K562 (cell line): Measurements from ENCODE around the gene CDHR2. TPM values are rescaled to one million over a fixed set of nuclear protein-coding genes. Genes with fewer than 3 reads are reported as not detected.

Experiments
- ATAC-seq: fragments of 200-7000 bp; cut with Tn5 transposase; 3 replicates; pipeline ENCODE4 v1.9.1; 2020; ENCODE audit warnings: moderate library complexity
- BruUV-seq: library from RNA; stranded (reverse); fragments of 400-500 nt; replicated peaks from 2 replicates; lab custom pipeline; 2021; lab: Mats Ljungman, UMichigan
- CTCF ChIA-PET: fragments of 300-600 bp; formaldehyde crosslinking; extraction: SDS; loops from one replicate; lab custom pipeline; 2021; ENCODE audit warnings: low intra/inter-chr PET ratio; lab: Yijun Ruan, JAX
- POLR2A ChIA-PET: fragments of 300-600, 350-650 bp; sonication (Branson Sonifier 250); formaldehyde crosslinking; extraction: SDS; loops from one replicate; lab custom pipeline; 2021; ENCODE audit warnings: antibody characterized with exemption, inconsistent platforms; lab: Yijun Ruan, JAX
- DNase-seq, 4 experiments: peaks; one replicate each; pipeline versions ENCODE4 v3.0.0 to v3.0.0-alpha.2; 2011 to 2018; ENCODE audit warnings: low spot score in 3 of 4, mixed read lengths in 3 of 4; ENCODE audit errors: extremely low read depth in 1 of 4
- FAIRE-seq: peaks from 2 replicates; lab custom pipeline; 2011; peaks lifted over from hg19 to GRCh38; lab: Jason Lieb, UNC
- H2AFZ ChIP-seq: 2 replicates; pipeline ENCODE4 v1.6.0; 2011; ENCODE audit warnings: low read depth, low read length, control low read depth, inconsistent platforms
- H3K27ac ChIP-seq: fragments of 200-600 bp; 3 replicates; pipeline ENCODE4 v1.8.0; 2011; ENCODE audit warnings: low read depth, mild to moderate bottlenecking, control low read depth, inconsistent platforms, low read length, moderate library complexity, mixed read lengths; ENCODE audit errors: extremely low read depth
- H3K27me3 ChIP-seq, 2 experiments: fragments of 300-600 bp in 1 of 2; 2 replicates in 1 of 2; 3 replicates in 1 of 2; pipeline versions ENCODE4 v1.6.0 to v1.8.0; 2011; ENCODE audit warnings: inconsistent platforms in 2 of 2, low read length in 2 of 2, mild to moderate bottlenecking in 1 of 2, mixed read lengths in 1 of 2, moderate library complexity in 1 of 2; ENCODE audit not compliant: control insufficient read depth in 2 of 2, insufficient read depth in 2 of 2
- H3K36me3 ChIP-seq: fragments of 300-600 bp; 3 replicates; pipeline ENCODE4 v1.8.0; 2011; ENCODE audit warnings: mild to moderate bottlenecking, low read length, inconsistent platforms; ENCODE audit not compliant: control insufficient read depth, insufficient read depth
- H3K4me1 ChIP-seq, 2 experiments: fragments of 200-600 bp in 1 of 2; replicated peaks in 1 of 2; 2 replicates in 1 of 2; 3 replicates in 1 of 2; pipeline versions ENCODE4 v1.5.1 to v1.8.0; 2011; ENCODE audit warnings: inconsistent platforms in 2 of 2, low read length in 2 of 2, mild to moderate bottlenecking in 1 of 2, mixed read lengths in 1 of 2, moderate library complexity in 1 of 2; ENCODE audit not compliant: control insufficient read depth in 2 of 2, insufficient read depth in 2 of 2
- H3K4me2 ChIP-seq: 2 replicates; pipeline ENCODE4 v1.6.1; 2011; ENCODE audit warnings: low read length, control low read depth, inconsistent platforms, mixed read lengths; ENCODE audit not compliant: insufficient read depth
- H3K4me3 ChIP-seq: fragments of 200-600 bp; sonication (generic), shearing (Covaris generic); 2 replicates; pipeline ENCODE4 v1.5.1; 2016; ENCODE audit warnings: control low read depth, inconsistent platforms
- H3K79me2 ChIP-seq: fragments of 200-600 bp; 3 replicates; pipeline ENCODE4 v1.8.0; 2011; ENCODE audit warnings: low read length, inconsistent platforms; ENCODE audit not compliant: control insufficient read depth, insufficient read depth
- H3K9ac ChIP-seq, 2 experiments: 2 replicates each; pipeline versions ENCODE4 v1.6.0 to v1.6.1; 2011; ENCODE audit warnings: low read depth in 2 of 2, low read length in 2 of 2, control low read depth in 1 of 2, inconsistent platforms in 1 of 2, mild to moderate bottlenecking in 1 of 2, mixed read lengths in 1 of 2; ENCODE audit not compliant: insufficient read depth in 1 of 2
- H3K9me1 ChIP-seq: one replicate; pipeline ENCODE4 v1.6.0; 2011; ENCODE audit warnings: inconsistent platforms, mild to moderate bottlenecking, low read length, moderate library complexity; ENCODE audit not compliant: control insufficient read depth, insufficient read depth
- H3K9me3 ChIP-seq: replicated peaks from 2 replicates; pipeline ENCODE4 v1.5.1; 2011; ENCODE audit warnings: low read depth, low read length, inconsistent platforms; ENCODE audit not compliant: control insufficient read depth, insufficient read depth
- H4K20me1 ChIP-seq: replicated peaks from 2 replicates; pipeline ENCODE4 v1.6.1; 2011; ENCODE audit warnings: low read length, inconsistent platforms, mixed read lengths; ENCODE audit not compliant: control insufficient read depth, insufficient read depth
- POLR2G ChIP-seq: fragments of 200-400 bp; formaldehyde crosslinking; IDR thresholded peaks from 2 replicates; pipeline ENCODE4 v1.6.1; 2017; ENCODE audit warnings: low read depth, mild to moderate bottlenecking, antibody characterized with exemption, low read length, moderate library complexity
- SREBF2 ChIP-seq: sonication (generic); formaldehyde crosslinking; IDR thresholded peaks from 2 replicates; pipeline ENCODE4 v1.4.0; 2020; ENCODE audit warnings: mild to moderate bottlenecking, missing genetic modification reagents
- SRF ChIP-seq, 2 experiments: fragments of 250-450, 450-650 bp in 1 of 2; sonication (Bioruptor Pico) in 1 of 2; sonication (generic) in 1 of 2; formaldehyde crosslinking; IDR thresholded peaks; 2 replicates each; pipeline versions ENCODE4 v1.5.0 to v1.5.1; 2020 to 2022; ENCODE audit warnings: mild to moderate bottlenecking in 1 of 2, missing genetic modification reagents in 1 of 2
- USF1 ChIP-seq: sonication (generic); formaldehyde crosslinking; IDR thresholded peaks from 2 replicates; pipeline ENCODE4 v1.9.0; 2022; ENCODE audit warnings: mild to moderate bottlenecking, missing genetic modification reagents
- WGBS: fragments of 100-300 bp; shearing (Covaris generic); methylation state at CpG from one replicate; pipeline ENCODE4 v1.1.6; 2016; ENCODE audit warnings: low coverage, mixed read lengths; ENCODE audit not compliant: insufficient coverage; ENCODE audit errors: missing lambda C conversion rate; 5-methylcytosine and 5-hydroxymethylcytosine counted together
- in situ Hi-C: fragments of 300-500 bp; cut with MboI; formaldehyde crosslinking; loops from 4 replicates; pipeline ENCODE4 v1.15.0; 2018; ENCODE audit warnings: inconsistent platforms, mixed read lengths
- intact Hi-C: fragments of 100-400 bp; cut with micrococcal nuclease; formaldehyde crosslinking; loops from 2 replicates; pipeline ENCODE4 v1.14.2; 2022
- polyA plus RNA-seq, 8 experiments: library from polyadenylated mRNA; depleted of rRNA in 4 of 8; stranded (reverse) in 5 of 8; unstranded in 3 of 8; fragments of >200 nt; fragmentation: Nextera tagmentation in 2 of 8; fragmentation: Illumina TruSeq in 1 of 8; extraction: Ambion mirVana in 2 of 8; extraction: Trizol in 1 of 8; gene quantifications; 2 replicates each; pipeline versions ENCODE4 v1.2.1 to v1.2.3, GENCODE V29; 2011 to 2014; ENCODE audit warnings: inconsistent platforms in 1 of 8, missing spikeins in 1 of 8
- total RNA-seq, 7 experiments: library from RNA; depleted of rRNA in 6 of 7; stranded (reverse); fragments of >200 nt in 6 of 7; fragmentation: Illumina TruSeq in 2 of 7; extraction: Trizol in 2 of 7; gene quantifications; 2 replicates each; pipeline versions ENCODE4 v1.2.1 to v1.2.3, GENCODE V29; 2011 to 2021; ENCODE audit warnings: low replicate concordance in 1 of 7

Gene CDHR2
- total and polyA plus RNA-seq, 9 of the 15 experiments (the other 6 are each of a cell fraction or from before 2014, with no cell fraction given): 0.01 to 0.62 (median 0.09) TPM; not detected in 2

GRCh38 chr5:176545737-176546509, 3.2 kb upstream of the CDHR2 start:
- Histone ChIP-seq H3K27me3 (peaks cover 8 to 16% of the 10 kb centered on the region in 2 experiments; a peak in 4 of 5 replicates), H3K4me1 (peaks cover 15 to 61% of the 10 kb centered on the region in 2 experiments), H2AFZ (no peak overlapping the region), H3K4me2 (no peak overlapping the region), H3K9ac (peak overlapping the region in 1 of 2 experiments; percentile 78; a peak in 2 of 4 replicates), H3K9me3 (no peaks in the 10 kb centered on the region), H3K4me3 (no peak overlapping the region), H4K20me1 (no peaks in the 10 kb centered on the region; the same call in 1 of the 2 replicates), H3K27ac (no peak overlapping the region), H3K79me2 (peaks cover 23% of the 10 kb centered on the region), H3K36me3 (no peaks in the 10 kb centered on the region; the same call in 2 of the 3 replicates), H3K9me1 (no peaks in the 10 kb centered on the region)
- FAIRE-seq: no peak
- TF ChIP-seq SREBF2: no peak
- TF ChIP-seq USF1 (CRISPR knock-in tag): 0 out of 2 replicates have a peak, but pooled peaks have one; percentile 26
- no peak for TF ChIP-seq SRF (CRISPR knock-in tag; IDR thresholded peaks at IDR 0.05)
- peak; percentile 44; the same call in 1 of the 2 replicates for TF ChIP-seq POLR2G
- ATAC-seq: no peak
- 61% methylated on average over 13 of the region's 13 CpGs for WGBS
- intact Hi-C loops: no loop called here
- POLR2A ChIA-PET: no interaction called here
- no TSS peak for BruUV-seq
- CTCF ChIA-PET: no interaction called here
- DNase-seq: no peak
- in situ Hi-C loops: no loop called here
